HG02870 (cell line): ENCODE data around the gene OR4Q2.
"Not testable (repeated sequence)": the region's sequence is repeated elsewhere in the genome, so short reads cannot be mapped to it uniquely, and the experiment has no call there.

Experiments
- ATAC-seq: cut with Tn5 transposase; IDR thresholded peaks from one replicate; pipeline ENCODE4 v1.9.1; 2021; ENCODE audit warnings: mild to moderate bottlenecking, moderate library complexity; ENCODE audit not compliant: unreplicated experiment

OR4Q2 gene

GRCh38 chr14:20001863-20002262, at the start of gene OR4Q2:
Gene OR4Q2 (plus strand): TSS chr14:20002163.
- ATAC-seq: no peak

- ATAC-seq: not testable (repeated sequence)
These were observed 32.2 kb upstream of the OR4Q2 start for GRCh38 chr14:19969735-19970134.

GRCh38 chr14:19974844-19975243, 27.1 kb upstream of the OR4Q2 start:
- ATAC-seq: no peak

- ATAC-seq: no peak
These were observed 26.7 kb upstream of the OR4Q2 start, which contains the start of gene OR4K15 for GRCh38 chr14:19975291-19975690. Gene OR4K15 (plus strand): TSS chr14:19975591. CDS start chr14:19975591, 0 bp downstream.

- no peak for ATAC-seq
These were observed 8.5 kb upstream of the OR4Q2 start for GRCh38 chr14:19993438-19993837.

- ATAC-seq: no peak
These were observed 356 bp downstream of the OR4Q2 start for GRCh38 chr14:20002319-20002718.

- ATAC-seq: no peak
These were observed 6.2 kb downstream of the OR4Q2 start for GRCh38 chr14:20008156-20008555.

GRCh38 chr14:20019257-20019865, 17.4 kb downstream of the OR4Q2 start, which contains the start of gene OR4K14:
Gene OR4K14 (minus strand): TSS chr14:20019307. CDS start chr14:20015193, 4,114 bp downstream.
- ATAC-seq: no peak

- no peak for ATAC-seq
These were observed 29.1 kb downstream of the OR4Q2 start for GRCh38 chr14:20031058-20031457.

GRCh38 chr14:20035449-20035848, 33.5 kb downstream of the OR4Q2 start:
- no peak for ATAC-seq

- ATAC-seq: no peak
These were observed 34.0 kb downstream of the OR4Q2 start, which contains the start of gene OR4K13 for GRCh38 chr14:20035938-20036337. Gene OR4K13 (minus strand): TSS chr14:20036038. CDS start chr14:20034758, 1,280 bp downstream.

- no peak for ATAC-seq
These were observed 42.3 kb downstream of the OR4Q2 start for GRCh38 chr14:20044243-20044642.

GRCh38 chr14:20048202-20048601, 46.2 kb downstream of the OR4Q2 start:
- ATAC-seq: no peak
